ENCODE results near the gene ZNF408. TPM values are rescaled to one million over a fixed set of nuclear protein-coding genes. Genes with fewer than 3 reads are reported as not detected.
"Not testable (repeated sequence)": the region's sequence is repeated elsewhere in the genome, so short reads cannot be mapped to it uniquely, and the experiment has no call there.

ZNF408 gene
- polyA plus RNA-seq, 1 of the 3 experiments (the other 2 are of a cell fraction): 7.1 TPM

DNA sequence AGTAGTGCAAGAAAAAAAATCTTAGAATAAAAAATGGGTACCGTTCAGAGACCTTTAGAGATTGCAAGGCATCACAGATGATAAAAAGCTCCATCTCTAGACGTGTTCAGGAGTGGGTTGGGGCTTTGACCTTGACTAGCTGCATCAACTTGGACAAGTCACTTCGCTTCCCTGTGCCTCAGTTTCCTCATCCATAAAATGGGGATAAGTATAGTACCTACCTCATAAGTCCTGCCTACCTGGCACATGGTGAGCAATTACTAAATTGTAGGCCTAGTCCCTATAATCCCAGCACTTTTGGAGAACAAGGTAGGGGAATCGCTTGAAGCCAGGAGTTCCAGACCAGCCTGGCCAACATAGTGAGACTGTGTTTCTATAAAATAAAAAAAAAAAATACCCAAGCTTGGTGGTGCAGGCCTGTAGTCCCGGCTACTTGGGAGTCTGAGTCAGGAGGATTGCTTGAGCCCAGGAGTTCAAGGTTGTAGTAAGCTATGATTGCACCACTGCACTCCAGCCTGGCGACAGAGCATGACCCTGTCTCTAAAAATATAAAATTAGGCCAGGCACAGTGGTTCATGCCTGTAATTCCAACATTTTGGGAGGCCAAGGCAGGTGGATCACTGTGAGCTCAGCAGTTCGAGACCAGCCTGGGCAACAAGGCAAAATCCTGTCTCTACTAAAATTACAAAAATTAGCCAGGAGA, 12.2 kb downstream of the ZNF408 start:
- no peaks in the 10 kb centered on the region for H4K20me1 ChIP-seq (ENCODE audit: insufficient read depth)
- no peak for DNase-seq
- H3K79me2 ChIP-seq (ENCODE audit: insufficient read depth): no peaks in the 10 kb centered on the region
- no peak overlapping the region for H2AFZ ChIP-seq (ENCODE audit: low read depth)
- no peak overlapping the region for H3K9ac ChIP-seq
- H3F3A ChIP-seq (replicated peaks; ENCODE audit: insufficient read depth): peaks cover 47% of the 10 kb centered on the region
- H3K4me3 ChIP-seq (ENCODE audit: low read depth in 2 of 2, low read length in 1 of 2): no peak overlapping the region
- no peaks in the 10 kb centered on the region for H3K9me3 ChIP-seq
- peaks cover 0 to 15% of the 10 kb centered on the region in 2 experiments; a peak in 2 of 4 replicates for H3K4me1 ChIP-seq (ENCODE audit: control insufficient read depth in 1 of 2, insufficient read depth in 2 of 2, low read depth in 1 of 2, low read length in 1 of 2)
- H3K36me3 ChIP-seq (replicated peaks in 1 of 2; ENCODE audit: control insufficient read depth in 1 of 2, insufficient read depth in 2 of 2, low read length in 1 of 2): no peaks in the 10 kb centered on the region
- no peaks in the 10 kb centered on the region for H3K27me3 ChIP-seq (ENCODE audit: insufficient read depth)
- no peak overlapping the region for H3K4me2 ChIP-seq
- ChIA-PET CTCF (interaction anchor here (1.0 to 1.2 kb wide), 2 partner anchors 12 to 448 kb away, joined by 3 read pairs; partner anchors contain the start of genes ARHGAP1 and ZNF408), POLR2A (no interaction called here)
- peak overlapping the region in 1 of 2 experiments; percentile 94; a peak in 1 of 4 replicates for H3K27ac ChIP-seq (ENCODE audit: low read depth in 2 of 2, low read length in 1 of 2)
- TF ChIP-seq, protein P1, sequence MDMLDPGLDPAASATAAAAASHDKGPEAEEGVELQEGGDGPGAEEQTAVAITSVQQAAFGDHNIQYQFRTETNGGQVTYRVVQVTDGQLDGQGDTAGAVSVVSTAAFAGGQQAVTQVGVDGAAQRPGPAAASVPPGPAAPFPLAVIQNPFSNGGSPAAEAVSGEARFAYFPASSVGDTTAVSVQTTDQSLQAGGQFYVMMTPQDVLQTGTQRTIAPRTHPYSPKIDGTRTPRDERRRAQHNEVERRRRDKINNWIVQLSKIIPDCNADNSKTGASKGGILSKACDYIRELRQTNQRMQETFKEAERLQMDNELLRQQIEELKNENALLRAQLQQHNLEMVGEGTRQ (IDR thresholded peaks at IDR 0.05; ENCODE audit: borderline replicate concordance, low read depth, low read length): no peak
- TF ChIP-seq MXI1 (IDR thresholded peaks at IDR 0.05; ENCODE audit: low read depth, low read length) (no peak), ELF1 (IDR thresholded peaks at IDR 0.05) (no peak), FOSL2 (IDR thresholded peaks at IDR 0.05; ENCODE audit: borderline replicate concordance, low read depth) (no peak), TAF1 (IDR thresholded peaks at IDR 0.05; ENCODE audit: borderline replicate concordance, low read depth, low read length) (no peak), FOXJ3 (CRISPR knock-in tag; IDR thresholded peaks at IDR 0.05) (no peak), RXRA (IDR thresholded peaks at IDR 0.05; ENCODE audit: borderline replicate concordance, low read depth) (no peak), SIN3A (IDR thresholded peaks at IDR 0.05; ENCODE audit: borderline replicate concordance, low read depth, low read length) (no peak), GABPA (IDR thresholded peaks at IDR 0.05; ENCODE audit: low read depth) (no peak), USF1 (IDR thresholded peaks at IDR 0.05; ENCODE audit: borderline replicate concordance, low read depth) (no peak), TCF12 (IDR thresholded peaks at IDR 0.05) (no peak), YY1 (IDR thresholded peaks at IDR 0.05; ENCODE audit: low read depth) (no peak), GATA2 (CRISPR knock-in tag; IDR thresholded peaks at IDR 0.05) (no peak), TEAD4 (IDR thresholded peaks at IDR 0.05; ENCODE audit: borderline replicate concordance, insufficient read depth) (no peak), SMC3 (IDR thresholded peaks at IDR 0.05; ENCODE audit: low read depth, low read length) (no peak), NFIC (IDR thresholded peaks at IDR 0.05; ENCODE audit: borderline replicate concordance) (no peak), EZH2phosphoT487 (IDR thresholded peaks at IDR 0.05; ENCODE audit: borderline replicate concordance, low read depth) (no peak)
- TF ChIP-seq, protein P2, sequence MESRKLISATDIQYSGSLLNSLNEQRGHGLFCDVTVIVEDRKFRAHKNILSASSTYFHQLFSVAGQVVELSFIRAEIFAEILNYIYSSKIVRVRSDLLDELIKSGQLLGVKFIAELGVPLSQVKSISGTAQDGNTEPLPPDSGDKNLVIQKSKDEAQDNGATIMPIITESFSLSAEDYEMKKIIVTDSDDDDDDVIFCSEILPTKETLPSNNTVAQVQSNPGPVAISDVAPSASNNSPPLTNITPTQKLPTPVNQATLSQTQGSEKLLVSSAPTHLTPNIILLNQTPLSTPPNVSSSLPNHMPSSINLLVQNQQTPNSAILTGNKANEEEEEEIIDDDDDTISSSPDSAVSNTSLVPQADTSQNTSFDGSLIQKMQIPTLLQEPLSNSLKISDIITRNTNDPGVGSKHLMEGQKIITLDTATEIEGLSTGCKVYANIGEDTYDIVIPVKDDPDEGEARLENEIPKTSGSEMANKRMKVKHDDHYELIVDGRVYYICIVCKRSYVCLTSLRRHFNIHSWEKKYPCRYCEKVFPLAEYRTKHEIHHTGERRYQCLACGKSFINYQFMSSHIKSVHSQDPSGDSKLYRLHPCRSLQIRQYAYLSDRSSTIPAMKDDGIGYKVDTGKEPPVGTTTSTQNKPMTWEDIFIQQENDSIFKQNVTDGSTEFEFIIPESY (IDR thresholded peaks at IDR 0.05; ENCODE audit: borderline replicate concordance, low read depth): no peak
- TF ChIP-seq, protein P3, sequence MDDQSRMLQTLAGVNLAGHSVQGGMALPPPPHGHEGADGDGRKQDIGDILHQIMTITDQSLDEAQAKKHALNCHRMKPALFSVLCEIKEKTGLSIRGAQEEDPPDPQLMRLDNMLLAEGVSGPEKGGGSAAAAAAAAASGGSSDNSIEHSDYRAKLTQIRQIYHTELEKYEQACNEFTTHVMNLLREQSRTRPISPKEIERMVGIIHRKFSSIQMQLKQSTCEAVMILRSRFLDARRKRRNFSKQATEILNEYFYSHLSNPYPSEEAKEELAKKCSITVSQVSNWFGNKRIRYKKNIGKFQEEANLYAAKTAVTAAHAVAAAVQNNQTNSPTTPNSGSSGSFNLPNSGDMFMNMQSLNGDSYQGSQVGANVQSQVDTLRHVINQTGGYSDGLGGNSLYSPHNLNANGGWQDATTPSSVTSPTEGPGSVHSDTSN (IDR thresholded peaks at IDR 0.05): no peak
- TF ChIP-seq, protein P4, sequence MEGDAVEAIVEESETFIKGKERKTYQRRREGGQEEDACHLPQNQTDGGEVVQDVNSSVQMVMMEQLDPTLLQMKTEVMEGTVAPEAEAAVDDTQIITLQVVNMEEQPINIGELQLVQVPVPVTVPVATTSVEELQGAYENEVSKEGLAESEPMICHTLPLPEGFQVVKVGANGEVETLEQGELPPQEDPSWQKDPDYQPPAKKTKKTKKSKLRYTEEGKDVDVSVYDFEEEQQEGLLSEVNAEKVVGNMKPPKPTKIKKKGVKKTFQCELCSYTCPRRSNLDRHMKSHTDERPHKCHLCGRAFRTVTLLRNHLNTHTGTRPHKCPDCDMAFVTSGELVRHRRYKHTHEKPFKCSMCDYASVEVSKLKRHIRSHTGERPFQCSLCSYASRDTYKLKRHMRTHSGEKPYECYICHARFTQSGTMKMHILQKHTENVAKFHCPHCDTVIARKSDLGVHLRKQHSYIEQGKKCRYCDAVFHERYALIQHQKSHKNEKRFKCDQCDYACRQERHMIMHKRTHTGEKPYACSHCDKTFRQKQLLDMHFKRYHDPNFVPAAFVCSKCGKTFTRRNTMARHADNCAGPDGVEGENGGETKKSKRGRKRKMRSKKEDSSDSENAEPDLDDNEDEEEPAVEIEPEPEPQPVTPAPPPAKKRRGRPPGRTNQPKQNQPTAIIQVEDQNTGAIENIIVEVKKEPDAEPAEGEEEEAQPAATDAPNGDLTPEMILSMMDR (IDR thresholded peaks at IDR 0.05): no peak
- no peaks in the 10 kb centered on the region for H3K9me2 ChIP-seq
- 93% methylated on average over 7 of the region's 7 CpGs for WGBS (ENCODE audit: low lambda C conversion rate)

GRCh38 chr11:46717825-46718154, 17.0 kb downstream of the ZNF408 start:
- H3K27me3 ChIP-seq (ENCODE audit: insufficient read depth); DNase-seq; H3K79me2 ChIP-seq (ENCODE audit: insufficient read depth); POLR2A ChIA-PET; H3K36me3 ChIP-seq (replicated peaks in 1 of 2; ENCODE audit: control insufficient read depth in 1 of 2, insufficient read depth in 2 of 2, low read length in 1 of 2); H3K9me3 ChIP-seq; H3K4me2 ChIP-seq; H3K4me3 ChIP-seq (ENCODE audit: low read depth in 2 of 2, low read length in 1 of 2); H3K27ac ChIP-seq (ENCODE audit: low read depth in 2 of 2, low read length in 1 of 2); H3K9me2 ChIP-seq; CTCF ChIA-PET; H3K4me1 ChIP-seq (ENCODE audit: control insufficient read depth in 1 of 2, insufficient read depth in 2 of 2, low read depth in 1 of 2, low read length in 1 of 2); H4K20me1 ChIP-seq (ENCODE audit: insufficient read depth); H2AFZ ChIP-seq (ENCODE audit: low read depth); H3K9ac ChIP-seq: not testable (repeated sequence)
- H3F3A ChIP-seq (replicated peaks; ENCODE audit: insufficient read depth): peaks cover 20% of the 10 kb centered on the region
- 78% methylated on average over 2 of the region's 2 CpGs for WGBS (ENCODE audit: low lambda C conversion rate)
